Activated naive CD8-positive, alpha-beta T cell treated with anti-CD3 and anti-CD28 coated beads for 36 hours (primary cell): Measurements from ENCODE around the gene TMEM25. TPM values are rescaled to one million over a fixed set of nuclear protein-coding genes. Genes with fewer than 3 reads are reported as not detected.

ENCODE experiments used
- DNase-seq: peaks from one replicate; pipeline ENCODE4 v3.0.0; 2021
- H3K27ac Mint-ChIP-seq: one replicate; pipeline ENCODE4 v1.8.0; 2022; ENCODE audit warnings: mild to moderate bottlenecking, moderate library complexity, mixed read lengths
- H3K27me3 Mint-ChIP-seq: one replicate; pipeline ENCODE4 v1.8.0; 2022; ENCODE audit warnings: mild to moderate bottlenecking, mixed read lengths
- H3K36me3 Mint-ChIP-seq: one replicate; pipeline ENCODE4 v1.8.0; 2021; ENCODE audit warnings: mild to moderate bottlenecking, mixed read lengths
- H3K4me1 Mint-ChIP-seq: one replicate; pipeline ENCODE4 v1.8.0; 2021; ENCODE audit warnings: mixed read lengths
- H3K4me3 Mint-ChIP-seq: one replicate; pipeline ENCODE4 v1.8.0; 2022; ENCODE audit warnings: mild to moderate bottlenecking, moderate library complexity, mixed read lengths
- H3K9me3 Mint-ChIP-seq: one replicate; pipeline ENCODE4 v1.8.0; 2022; ENCODE audit warnings: mixed read lengths
- total RNA-seq, 2 experiments: library from RNA; stranded (reverse); gene quantifications; one replicate each; pipeline ENCODE4 v1.2.3, GENCODE V29; 2021

The TMEM25 gene
- total RNA-seq, 2 experiments from 2014 or later: 14.2 to 14.7 TPM

DNA sequence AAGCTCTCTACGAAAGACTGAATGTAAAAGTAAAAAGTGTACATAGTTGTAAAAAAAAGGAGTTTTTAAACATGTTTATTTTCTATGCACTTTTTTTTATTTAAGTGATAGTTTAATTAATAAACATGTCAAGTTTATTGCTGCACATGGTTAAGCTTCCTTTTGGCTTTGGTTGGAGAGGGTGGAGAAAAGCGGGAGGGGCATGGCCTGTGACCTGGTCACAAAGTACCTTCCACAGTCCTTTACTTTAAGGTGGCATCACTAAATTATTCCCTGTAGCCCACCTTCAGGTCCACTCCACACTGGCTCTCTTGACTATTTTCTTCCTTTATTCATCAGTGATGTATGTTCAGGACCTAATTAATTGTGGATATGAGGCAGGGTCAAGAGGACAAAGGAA lies 4.3 kb upstream of the TMEM25 start:
- Mint-ChIP-seq H3K27me3 (no peaks in the 10 kb centered on the region), H3K27ac (no peak overlapping the region), H3K4me3 (no peak overlapping the region), H3K4me1 (peaks cover 20% of the 10 kb centered on the region), H3K36me3 (peaks cover 4% of the 10 kb centered on the region), H3K9me3 (no peaks in the 10 kb centered on the region)
- DNase-seq: no peak

DNA sequence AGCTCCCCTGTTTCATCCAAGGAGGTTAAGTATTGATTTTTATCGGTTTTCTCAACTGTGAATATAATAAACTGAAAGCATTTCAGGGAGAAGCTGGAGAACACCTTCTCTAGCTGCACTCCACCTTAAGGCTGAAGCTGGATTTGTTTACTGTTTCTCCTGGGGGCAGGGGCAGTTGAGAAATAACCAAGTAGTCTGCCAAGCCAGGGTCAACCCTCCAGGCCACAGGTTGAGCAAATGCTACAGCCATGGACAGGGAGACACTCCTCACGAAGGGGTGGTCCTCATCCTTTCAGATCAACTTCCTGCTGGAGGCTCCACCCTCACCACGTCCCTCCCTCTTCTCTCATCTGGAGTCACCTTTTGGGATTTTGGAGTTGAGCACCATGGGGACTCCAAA lies 3.9 kb upstream of the TMEM25 start, which contains the start of gene TTC36:
TTC36 (plus strand) TSS at position 366 of the 400 bp plus-strand sequence; CDS start at position 387, 21 bp downstream.
- H3K4me3 Mint-ChIP-seq: no peak within 1 kb of the TSS
- H3K9me3 Mint-ChIP-seq: no peaks in the 10 kb centered on the region
- H3K27ac Mint-ChIP-seq: no peak within 1 kb of the TSS
- peaks cover 4% of the 10 kb centered on the region for H3K36me3 Mint-ChIP-seq
- DNase-seq: no peak
- peaks cover 22% of the 10 kb centered on the region for H3K4me1 Mint-ChIP-seq
- no peaks in the 10 kb centered on the region for H3K27me3 Mint-ChIP-seq

DNA sequence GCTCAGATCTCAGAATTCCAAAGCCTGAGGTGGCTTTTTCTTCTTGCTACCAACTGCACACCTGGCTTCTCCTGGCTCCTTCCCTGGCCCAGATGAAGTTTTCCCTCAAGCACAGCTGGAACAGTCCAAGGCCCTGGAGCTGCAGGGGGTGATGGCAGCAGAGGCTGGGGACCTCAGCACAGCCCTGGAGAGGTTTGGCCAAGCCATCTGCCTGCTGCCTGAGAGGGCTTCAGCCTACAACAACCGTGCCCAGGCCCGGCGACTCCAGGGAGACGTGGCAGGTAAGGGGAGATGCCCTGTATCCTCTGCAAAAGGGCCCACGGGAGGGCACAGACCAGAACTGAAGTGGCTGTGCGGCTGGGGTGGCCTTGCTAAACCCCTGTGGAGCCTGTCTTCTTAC lies 2.5 kb upstream of the TMEM25 start:
- Mint-ChIP-seq H3K27ac (no peak overlapping the region), H3K36me3 (peaks cover 2% of the 10 kb centered on the region), H3K9me3 (no peaks in the 10 kb centered on the region), H3K27me3 (no peaks in the 10 kb centered on the region), H3K4me3 (no peak overlapping the region), H3K4me1 (peaks cover 22% of the 10 kb centered on the region)
- DNase-seq: no peak

DNA sequence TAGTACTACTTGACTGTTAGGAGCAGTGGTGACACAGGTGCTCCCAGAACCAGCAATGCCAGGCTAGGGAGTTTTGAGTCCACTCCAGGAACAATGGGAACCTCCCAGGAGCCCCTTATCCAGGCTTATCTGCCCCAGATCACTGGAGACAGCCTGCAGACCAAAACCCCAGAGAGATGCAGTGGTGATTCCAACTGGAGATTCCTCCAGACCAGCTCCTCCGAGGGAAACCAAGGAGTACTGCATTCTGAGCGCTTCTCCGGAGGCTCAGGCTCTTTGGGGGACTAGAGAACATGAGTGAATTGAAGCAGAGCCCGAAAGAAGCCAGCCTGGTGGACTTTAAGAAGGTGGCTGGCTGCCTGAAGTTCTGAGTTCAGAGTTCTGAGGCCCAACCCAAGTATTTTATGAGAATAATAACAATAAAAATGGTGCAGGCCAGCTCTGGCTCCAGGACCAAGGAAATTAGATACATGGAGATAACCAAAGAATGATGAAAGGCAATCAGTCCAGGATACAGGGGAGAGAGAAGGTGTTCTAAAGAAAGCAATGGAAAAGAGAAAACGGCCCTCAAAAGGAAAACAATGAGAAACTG lies 1.3 kb upstream of the TMEM25 start:
- no peak for DNase-seq
- Mint-ChIP-seq H3K4me3 (peak overlapping the region; percentile 86), H3K27me3 (no peaks in the 10 kb centered on the region), H3K36me3 (no peaks in the 10 kb centered on the region), H3K4me1 (peaks cover 22% of the 10 kb centered on the region), H3K9me3 (no peaks in the 10 kb centered on the region), H3K27ac (peak overlapping the region; percentile 62)

DNA sequence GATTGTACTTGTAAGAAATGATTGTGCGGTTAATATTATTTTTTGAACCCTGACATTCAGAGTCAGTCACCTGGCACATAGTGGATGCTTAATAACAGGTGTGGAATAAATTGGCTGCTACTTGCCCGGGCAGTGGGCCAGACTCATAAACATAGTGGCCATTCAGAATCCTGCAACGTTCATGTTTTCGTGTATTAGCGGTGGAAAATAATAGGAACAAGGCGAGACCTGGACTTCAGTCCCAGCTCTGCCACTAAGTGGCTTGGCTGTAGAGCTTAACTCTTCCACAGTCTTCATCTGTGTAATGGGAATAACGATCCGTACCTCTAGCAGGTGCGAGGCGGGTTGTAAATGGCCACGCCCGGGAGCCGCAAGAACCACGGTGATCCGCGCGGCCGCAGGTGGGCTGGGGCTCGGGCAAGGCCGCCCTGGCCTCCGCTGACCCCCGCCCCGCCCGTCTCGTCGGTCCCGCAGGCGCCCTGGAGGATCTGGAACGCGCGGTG lies 761 bp upstream of the TMEM25 start:
- Mint-ChIP-seq H3K4me1 (peaks cover 22% of the 10 kb centered on the region), H3K4me3 (peak overlapping the region; percentile 86)

DNA sequence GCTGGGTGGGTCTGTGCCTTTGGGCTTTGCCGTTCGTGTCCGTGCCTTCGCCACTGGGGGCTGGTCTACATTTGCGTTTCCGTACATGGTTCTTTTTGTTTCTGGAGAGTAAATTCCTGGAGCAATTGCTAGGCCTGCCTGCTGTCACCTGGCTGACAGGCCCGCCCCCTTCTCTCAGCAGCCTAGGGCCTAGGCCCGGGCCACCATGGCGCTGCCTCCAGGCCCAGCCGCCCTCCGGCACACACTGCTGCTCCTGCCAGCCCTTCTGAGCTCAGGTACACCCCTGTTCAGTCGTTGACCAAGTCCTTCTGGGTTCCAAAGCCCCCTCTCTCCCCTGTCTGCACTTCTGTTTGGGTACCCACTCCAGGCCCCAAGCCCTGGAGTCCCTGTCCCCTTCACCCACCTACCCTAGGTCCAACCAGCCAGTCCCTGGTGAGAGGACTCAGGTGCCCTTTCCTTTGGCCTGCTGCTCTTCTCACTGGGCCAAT lies 649 bp downstream of the TMEM25 start:
- Mint-ChIP-seq H3K9me3 (no peaks in the 10 kb centered on the region), H3K4me1 (peaks cover 20% of the 10 kb centered on the region), H3K27ac (peak overlapping the region; percentile 76), H3K27me3 (no peaks in the 10 kb centered on the region), H3K4me3 (peak overlapping the region; percentile 86), H3K36me3 (no peaks in the 10 kb centered on the region)
- DNase-seq: peak; percentile 29

More for the DNA sequence above, 761 bp upstream of the TMEM25 start:
- DNase-seq: no peak
- Mint-ChIP-seq H3K9me3 (no peaks in the 10 kb centered on the region), H3K36me3 (no peaks in the 10 kb centered on the region), H3K27me3 (no peaks in the 10 kb centered on the region), H3K27ac (peak overlapping the region; percentile 62)

DNA sequence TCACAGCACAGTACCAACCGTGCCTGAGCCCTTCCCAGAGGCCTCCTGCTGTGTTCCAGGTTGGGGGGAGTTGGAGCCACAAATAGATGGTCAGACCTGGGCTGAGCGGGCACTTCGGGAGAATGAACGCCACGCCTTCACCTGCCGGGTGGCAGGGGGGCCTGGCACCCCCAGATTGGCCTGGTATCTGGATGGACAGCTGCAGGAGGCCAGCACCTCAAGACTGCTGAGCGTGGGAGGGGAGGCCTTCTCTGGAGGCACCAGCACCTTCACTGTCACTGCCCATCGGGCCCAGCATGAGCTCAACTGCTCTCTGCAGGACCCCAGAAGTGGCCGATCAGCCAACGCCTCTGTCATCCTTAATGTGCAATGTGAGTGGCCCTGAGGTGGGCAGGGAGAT lies 1.1 kb downstream of the TMEM25 start:
- no peak for DNase-seq
- no peaks in the 10 kb centered on the region for H3K9me3 Mint-ChIP-seq
- no peaks in the 10 kb centered on the region for H3K36me3 Mint-ChIP-seq
- peak overlapping the region; percentile 86 for H3K4me3 Mint-ChIP-seq
- H3K27ac Mint-ChIP-seq: no peak overlapping the region
- no peaks in the 10 kb centered on the region for H3K27me3 Mint-ChIP-seq
- peaks cover 20% of the 10 kb centered on the region for H3K4me1 Mint-ChIP-seq

DNA sequence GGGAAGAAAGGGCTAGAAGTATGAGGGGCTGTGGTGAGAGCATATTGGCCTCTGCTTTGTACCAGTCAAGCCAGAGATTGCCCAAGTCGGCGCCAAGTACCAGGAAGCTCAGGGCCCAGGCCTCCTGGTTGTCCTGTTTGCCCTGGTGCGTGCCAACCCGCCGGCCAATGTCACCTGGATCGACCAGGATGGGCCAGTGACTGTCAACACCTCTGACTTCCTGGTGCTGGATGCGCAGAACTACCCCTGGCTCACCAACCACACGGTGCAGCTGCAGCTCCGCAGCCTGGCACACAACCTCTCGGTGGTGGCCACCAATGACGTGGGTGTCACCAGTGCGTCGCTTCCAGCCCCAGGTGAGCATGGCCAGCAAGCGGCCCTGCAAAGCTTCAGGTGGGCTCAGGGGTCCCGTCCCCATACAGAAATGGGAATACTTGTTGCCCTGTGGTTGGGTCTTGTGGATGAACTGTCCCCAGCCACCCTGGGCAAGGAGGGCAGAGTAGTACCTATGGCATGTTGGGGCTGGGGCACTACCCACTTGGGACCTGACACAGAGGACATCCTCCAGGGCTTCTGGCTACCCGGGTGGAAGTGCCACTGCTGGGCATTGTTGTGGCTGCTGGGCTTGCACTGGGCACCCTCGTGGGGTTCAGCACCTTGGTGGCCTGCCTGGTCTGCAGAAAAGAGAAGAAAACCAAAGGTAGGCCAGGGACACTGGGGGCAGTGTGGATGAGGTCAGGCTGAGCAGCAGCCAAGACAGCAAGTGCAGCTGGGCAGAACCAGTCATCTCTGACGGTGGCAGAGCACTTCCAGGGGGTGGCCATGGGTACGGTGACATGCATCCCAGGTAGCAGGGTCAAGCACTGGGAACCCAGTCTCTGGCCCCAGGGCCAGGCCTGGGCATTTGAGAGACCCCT lies 2.1 kb downstream of the TMEM25 start:
- no peaks in the 10 kb centered on the region for H3K27me3 Mint-ChIP-seq

DNA sequence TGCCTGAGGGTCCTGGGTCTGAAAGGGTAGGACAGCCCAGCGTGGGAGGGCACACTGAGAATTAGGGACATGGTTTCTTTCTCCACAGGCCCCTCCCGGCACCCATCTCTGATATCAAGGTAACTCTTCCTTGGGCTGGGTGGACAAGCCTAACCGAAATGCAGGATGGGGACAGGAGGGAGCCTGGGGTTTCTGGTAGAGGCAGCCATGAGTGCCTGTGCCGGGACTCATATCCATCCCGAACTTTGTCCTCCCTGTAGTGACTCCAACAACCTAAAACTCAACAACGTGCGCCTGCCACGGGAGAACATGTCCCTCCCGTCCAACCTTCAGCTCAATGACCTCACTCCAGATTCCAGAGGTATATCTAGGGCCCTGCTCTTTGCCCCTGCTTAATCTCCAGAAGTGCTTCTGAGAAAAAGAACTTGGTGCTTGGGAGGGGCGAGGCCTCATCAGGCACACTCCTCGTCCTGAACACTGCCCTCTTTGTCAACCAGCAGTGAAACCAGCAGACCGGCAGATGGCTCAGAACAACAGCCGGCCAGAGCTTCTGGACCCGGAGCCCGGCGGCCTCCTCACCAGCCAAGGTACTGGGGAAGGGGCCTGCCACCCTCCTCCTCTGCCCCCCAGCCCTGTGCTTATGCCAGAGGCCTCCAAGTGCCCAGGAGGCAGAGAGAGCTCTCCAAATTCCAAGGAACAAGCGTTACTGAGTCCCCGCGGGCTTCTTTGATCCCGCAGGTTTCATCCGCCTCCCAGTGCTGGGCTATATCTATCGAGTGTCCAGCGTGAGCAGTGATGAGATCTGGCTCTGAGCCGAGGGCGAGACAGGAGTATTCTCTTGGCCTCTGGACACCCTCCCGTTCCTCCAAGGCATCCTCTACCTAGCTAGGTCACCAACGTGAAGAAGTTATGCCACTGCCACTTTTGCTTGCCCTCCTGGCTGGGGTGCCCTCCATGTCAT lies 3.1 kb downstream of the TMEM25 start:
- Mint-ChIP-seq H3K4me3 (no peak overlapping the region), H3K27ac (no peak overlapping the region), H3K4me1 (peaks cover 13% of the 10 kb centered on the region), H3K36me3 (no peaks in the 10 kb centered on the region), H3K9me3 (no peaks in the 10 kb centered on the region), H3K27me3 (no peaks in the 10 kb centered on the region)
- no peak for DNase-seq

More for the DNA sequence above, 2.1 kb downstream of the TMEM25 start:
- no peak for DNase-seq
- Mint-ChIP-seq H3K36me3 (no peaks in the 10 kb centered on the region), H3K27ac (no peak overlapping the region), H3K4me3 (no peak overlapping the region), H3K4me1 (peaks cover 14% of the 10 kb centered on the region), H3K9me3 (no peaks in the 10 kb centered on the region)

DNA sequence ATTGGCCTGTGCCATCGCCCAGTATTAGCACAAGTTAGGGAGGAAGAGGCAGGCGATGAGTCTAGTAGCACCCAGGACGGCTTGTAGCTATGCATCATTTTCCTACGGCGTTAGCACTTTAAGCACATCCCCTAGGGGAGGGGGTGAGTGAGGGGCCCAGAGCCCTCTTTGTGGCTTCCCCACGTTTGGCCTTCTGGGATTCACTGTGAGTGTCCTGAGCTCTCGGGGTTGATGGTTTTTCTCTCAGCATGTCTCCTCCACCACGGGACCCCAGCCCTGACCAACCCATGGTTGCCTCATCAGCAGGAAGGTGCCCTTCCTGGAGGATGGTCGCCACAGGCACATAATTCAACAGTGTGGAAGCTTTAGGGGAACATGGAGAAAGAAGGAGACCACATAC lies 4.3 kb downstream of the TMEM25 start:
- Mint-ChIP-seq H3K4me1 (peaks cover 2% of the 10 kb centered on the region), H3K27ac (no peak overlapping the region), H3K27me3 (no peaks in the 10 kb centered on the region), H3K36me3 (no peaks in the 10 kb centered on the region), H3K4me3 (no peak overlapping the region), H3K9me3 (no peaks in the 10 kb centered on the region)
- no peak for DNase-seq

DNA sequence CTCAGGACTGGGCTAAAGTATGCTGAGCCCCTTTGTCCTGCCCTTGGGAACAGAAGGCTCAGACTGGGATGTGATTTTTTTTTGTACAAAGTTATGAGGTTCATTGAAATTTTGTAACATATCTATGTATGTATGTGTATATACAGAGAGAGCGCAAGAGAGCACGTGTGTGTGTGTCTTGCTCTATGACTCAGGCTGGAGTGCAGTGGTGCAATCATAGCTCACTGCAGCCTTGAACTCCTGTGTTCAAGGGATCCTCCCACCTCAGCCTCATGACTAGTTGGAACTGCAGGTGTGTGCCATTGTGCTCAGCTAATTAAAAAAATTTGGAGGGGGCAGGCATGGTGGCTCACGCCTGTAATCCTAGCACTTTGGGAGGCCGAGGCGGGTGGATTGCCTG lies 5.7 kb downstream of the TMEM25 start:
- H3K27me3 Mint-ChIP-seq: no peaks in the 10 kb centered on the region
- H3K4me1 Mint-ChIP-seq: peaks cover 2% of the 10 kb centered on the region
- H3K9me3 Mint-ChIP-seq: no peaks in the 10 kb centered on the region
- H3K4me3 Mint-ChIP-seq: no peak overlapping the region
- H3K36me3 Mint-ChIP-seq: peaks cover 6% of the 10 kb centered on the region
- DNase-seq: no peak
- no peak overlapping the region for H3K27ac Mint-ChIP-seq

DNA sequence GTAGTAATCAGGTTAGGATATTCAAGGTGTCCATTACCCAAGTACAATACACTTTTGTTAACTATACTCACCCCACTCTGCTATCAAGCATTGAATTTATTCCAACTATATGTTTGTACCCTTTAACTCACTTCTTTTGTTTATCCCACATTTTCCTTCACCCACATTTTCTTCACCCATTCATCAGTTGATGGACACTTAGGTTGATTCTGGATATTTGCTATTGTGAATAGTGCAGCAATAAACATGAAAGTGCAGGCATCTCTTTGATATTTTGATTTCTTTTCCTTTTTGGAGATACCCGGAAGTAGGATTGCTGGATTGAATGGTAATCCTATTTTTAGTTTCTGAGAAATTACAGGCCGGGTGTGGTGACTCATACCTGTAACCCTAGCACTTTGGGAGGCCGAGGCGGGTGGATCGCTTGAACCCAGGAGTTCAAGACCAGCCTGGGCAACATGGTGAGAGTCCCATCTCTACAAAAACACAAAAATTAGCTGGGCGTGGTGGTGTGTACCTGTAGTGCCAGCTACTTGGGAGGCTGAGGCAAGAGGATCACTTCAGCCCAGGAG lies 6.5 kb downstream of the TMEM25 start:
- no peak overlapping the region for H3K27ac Mint-ChIP-seq
- H3K4me1 Mint-ChIP-seq: no peaks in the 10 kb centered on the region
- no peak for DNase-seq
- no peaks in the 10 kb centered on the region for H3K27me3 Mint-ChIP-seq
- no peaks in the 10 kb centered on the region for H3K9me3 Mint-ChIP-seq
- H3K4me3 Mint-ChIP-seq: no peak overlapping the region
- H3K36me3 Mint-ChIP-seq: peaks cover 6% of the 10 kb centered on the region

DNA sequence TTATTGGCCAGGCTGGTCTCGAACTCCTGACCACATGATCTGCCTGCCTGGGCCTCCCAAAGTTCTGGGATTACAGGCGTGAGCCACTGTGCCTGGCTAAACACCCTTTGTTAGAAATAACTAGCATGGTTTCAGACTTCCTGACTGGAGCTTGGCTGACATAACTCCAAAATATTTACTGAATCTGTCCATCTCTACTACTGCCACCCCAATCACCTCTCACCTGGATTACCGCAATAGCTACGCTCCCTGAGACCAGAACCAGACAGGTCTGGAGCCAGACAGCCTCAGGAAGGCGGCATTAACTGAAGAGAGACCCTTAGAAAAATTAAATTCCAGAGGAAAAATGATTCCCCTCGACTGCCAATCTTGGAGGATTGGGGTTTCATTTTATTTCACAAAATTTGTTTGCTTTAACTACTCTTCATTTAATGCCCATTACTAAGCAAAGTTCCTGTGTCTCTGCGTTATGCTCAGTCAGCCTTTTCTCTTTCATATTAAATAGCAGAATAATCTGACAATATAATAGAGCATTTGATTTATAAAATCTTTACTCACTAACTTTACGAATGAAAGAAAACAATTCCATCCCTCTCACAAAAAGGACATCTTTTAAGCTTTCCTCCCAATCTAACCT lies 13.1 kb downstream of the TMEM25 start:
- Mint-ChIP-seq H3K4me1 (no peaks in the 10 kb centered on the region), H3K36me3 (peaks cover 6% of the 10 kb centered on the region), H3K27ac (no peak overlapping the region), H3K9me3 (no peaks in the 10 kb centered on the region), H3K27me3 (no peaks in the 10 kb centered on the region), H3K4me3 (no peak overlapping the region)
- DNase-seq: no peak

DNA sequence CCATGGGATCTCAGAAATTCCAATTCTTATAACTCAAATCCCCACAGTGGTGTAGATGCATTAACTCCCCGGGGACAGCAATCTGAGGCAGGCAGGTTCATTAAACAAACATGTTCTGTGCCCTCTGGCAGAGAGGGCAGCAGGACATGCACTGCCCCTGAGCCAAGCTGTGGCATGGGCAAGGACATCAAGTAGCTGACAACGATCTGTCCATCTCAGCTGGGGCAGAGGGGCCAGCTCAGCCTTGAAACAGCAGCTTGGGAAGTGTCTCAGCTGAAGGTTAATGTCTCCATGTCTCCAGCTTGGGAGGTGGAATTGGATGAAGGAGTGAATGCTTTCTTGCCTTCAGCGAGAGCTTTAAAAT lies 13.6 kb downstream of the TMEM25 start:
- DNase-seq: no peak
- Mint-ChIP-seq H3K27ac (no peak overlapping the region), H3K4me3 (no peak overlapping the region), H3K9me3 (no peaks in the 10 kb centered on the region), H3K4me1 (no peaks in the 10 kb centered on the region), H3K36me3 (peaks cover 6% of the 10 kb centered on the region), H3K27me3 (no peaks in the 10 kb centered on the region)
